ENCODE data around the gene SGSM1.
"Not testable (repeated sequence)": the region's sequence is repeated elsewhere in the genome, so short reads cannot be mapped to it uniquely, and the experiment has no call there.

SGSM1 gene

GRCh38 chr22:24905909-24906308 is 99.9 kb downstream of the SGSM1 start:
- no peak for DNase-seq

- DNase-seq: not testable (repeated sequence)
Observed at GRCh38 chr22:24907101-24907500, 101.1 kb downstream of the SGSM1 start.

GRCh38 chr22:24920029-24920428 is 114.0 kb downstream of the SGSM1 start:
- DNase-seq: no peak

- no peak for DNase-seq
Observed at GRCh38 chr22:24925586-24926427, 119.8 kb downstream of the SGSM1 start.

- DNase-seq: no peak
Observed at GRCh38 chr22:24926428-24926725, 120.4 kb downstream of the SGSM1 start.

GRCh38 chr22:24926849-24927579 is 121.0 kb downstream of the SGSM1 start:
- no peak for DNase-seq

- DNase-seq: no peak
Observed at GRCh38 chr22:24928322-24928721, 122.3 kb downstream of the SGSM1 start.

GRCh38 chr22:24930678-24931077 is 124.7 kb downstream of the SGSM1 start:
- DNase-seq: no peak

GRCh38 chr22:24935771-24936483 is 129.9 kb downstream of the SGSM1 start:
- no peak for DNase-seq

GRCh38 chr22:24937114-24937513 is 131.1 kb downstream of the SGSM1 start:
- no peak for DNase-seq

- DNase-seq: peak; percentile 5 to 54
Observed at GRCh38 chr22:24938741-24939341, 132.8 kb downstream of the SGSM1 start.

GRCh38 chr22:24942301-24942700 is 136.3 kb downstream of the SGSM1 start:
- no peak for DNase-seq

GRCh38 chr22:24944217-24944937 is 138.4 kb downstream of the SGSM1 start:
- no peak for DNase-seq

GRCh38 chr22:24945430-24945829 is 139.4 kb downstream of the SGSM1 start:
- DNase-seq: no peak

- DNase-seq: no peak
Observed at GRCh38 chr22:24947383-24947782, 141.4 kb downstream of the SGSM1 start.

- DNase-seq: no peak
Observed at GRCh38 chr22:24947881-24948280, 141.9 kb downstream of the SGSM1 start.

- no peak for DNase-seq
Observed at GRCh38 chr22:24948356-24949202, 142.6 kb downstream of the SGSM1 start.

- no peak for DNase-seq
Observed at GRCh38 chr22:24950272-24950902, 144.4 kb downstream of the SGSM1 start.

GRCh38 chr22:24951942-24952836 is 146.2 kb downstream of the SGSM1 start, which contains the start of gene KIAA1671:
Gene KIAA1671 (plus strand): TSS chr22:24952716. CDS start chr22:25028000, 75,284 bp downstream.
- peak; percentile 86 to 88 for DNase-seq

- no peak for DNase-seq
Observed at GRCh38 chr22:24952837-24953383, 146.9 kb downstream of the SGSM1 start.
